HFFc6 (cell line): Measurements from ENCODE around the gene ASCL1. TPM values are rescaled to one million over a fixed set of nuclear protein-coding genes. Genes with fewer than 3 reads are reported as not detected.

Experiments
- DNase-seq: peaks from one replicate; pipeline ENCODE4 v3.0.0-alpha.2; 2018
- H3K27ac Mint-ChIP-seq: 2 replicates; pipeline ENCODE4 v1.8.0; 2020; ENCODE audit warnings: mild to moderate bottlenecking, mixed read lengths
- H3K27me3 Mint-ChIP-seq: 2 replicates; pipeline ENCODE4 v1.8.0; 2021; ENCODE audit warnings: mild to moderate bottlenecking, moderate library complexity, mixed read lengths; ENCODE audit not compliant: insufficient read depth
- H3K36me3 Mint-ChIP-seq: 2 replicates; pipeline ENCODE4 v1.8.0; 2021; ENCODE audit warnings: low read depth, mixed read lengths
- H3K4me1 Mint-ChIP-seq: 2 replicates; pipeline ENCODE4 v1.8.0; 2020; ENCODE audit warnings: low read depth, mixed read lengths
- H3K4me3 Mint-ChIP-seq: 2 replicates; pipeline ENCODE4 v1.8.0; 2020; ENCODE audit warnings: mild to moderate bottlenecking, moderate library complexity, mixed read lengths
- H3K9me3 Mint-ChIP-seq: 2 replicates; pipeline ENCODE4 v1.8.0; 2020; ENCODE audit warnings: mild to moderate bottlenecking, mixed read lengths
- total RNA-seq, 6 experiments: library from RNA; stranded (reverse); fragmentation: NEBNext Ultra II Directional; extraction: Animal tissue kit (Norgen Biotek cat#: 25700); gene quantifications; 2 replicates in 1 of 6; 3 replicates in 5 of 6; pipeline ENCODE4 v1.2.3, GENCODE V29; 2021
- TF ChIP-seq, protein P1 (sequence below): fragments of 200-600 bp; sonication (generic); IDR thresholded peaks from 2 replicates; pipeline ENCODE4 v1.5.0; 2021; ENCODE audit warnings: antibody characterized with exemption, mild to moderate bottlenecking

Gene ASCL1
- total RNA-seq, 6 experiments from 2014 or later = not detected

DNA sequence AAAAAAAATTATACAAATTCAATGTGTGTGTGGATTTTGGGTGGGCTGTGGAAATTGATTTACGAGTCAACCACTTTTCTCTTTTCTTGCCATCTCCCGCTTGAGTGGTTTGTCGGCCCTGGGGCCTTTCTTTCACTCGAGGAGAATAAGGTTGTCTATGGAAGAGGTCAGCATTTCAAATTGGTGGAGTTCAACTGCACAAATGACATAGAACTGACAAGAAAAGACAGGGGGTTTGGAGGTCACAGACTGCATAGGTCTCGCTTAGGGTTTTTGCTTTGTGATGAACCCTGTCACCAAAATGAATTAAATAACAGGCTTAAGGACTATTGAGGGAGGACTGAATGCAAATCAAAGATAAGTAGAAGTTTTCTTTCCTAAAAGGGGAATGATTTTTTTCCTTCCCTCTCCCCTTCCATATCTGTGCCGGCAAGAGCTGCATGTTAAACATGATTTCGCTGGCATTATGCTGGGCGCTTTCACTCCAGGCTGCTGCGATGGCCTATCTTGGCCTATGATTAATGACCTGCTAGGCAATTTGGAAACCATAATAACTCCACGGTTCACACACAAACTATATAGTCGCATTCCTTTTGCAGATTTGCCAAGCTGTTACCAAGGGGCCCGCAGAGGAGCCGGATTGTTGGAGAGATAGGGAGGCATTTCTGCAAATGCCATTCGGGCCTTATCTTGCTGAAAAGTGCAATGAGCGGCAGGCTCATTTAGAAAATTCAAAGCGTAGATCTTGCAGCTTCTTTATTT is 20.7 kb downstream of the ASCL1 start:
- H3K4me1 Mint-ChIP-seq = no peaks in the 10 kb centered on the region
- TF ChIP-seq, protein P1, sequence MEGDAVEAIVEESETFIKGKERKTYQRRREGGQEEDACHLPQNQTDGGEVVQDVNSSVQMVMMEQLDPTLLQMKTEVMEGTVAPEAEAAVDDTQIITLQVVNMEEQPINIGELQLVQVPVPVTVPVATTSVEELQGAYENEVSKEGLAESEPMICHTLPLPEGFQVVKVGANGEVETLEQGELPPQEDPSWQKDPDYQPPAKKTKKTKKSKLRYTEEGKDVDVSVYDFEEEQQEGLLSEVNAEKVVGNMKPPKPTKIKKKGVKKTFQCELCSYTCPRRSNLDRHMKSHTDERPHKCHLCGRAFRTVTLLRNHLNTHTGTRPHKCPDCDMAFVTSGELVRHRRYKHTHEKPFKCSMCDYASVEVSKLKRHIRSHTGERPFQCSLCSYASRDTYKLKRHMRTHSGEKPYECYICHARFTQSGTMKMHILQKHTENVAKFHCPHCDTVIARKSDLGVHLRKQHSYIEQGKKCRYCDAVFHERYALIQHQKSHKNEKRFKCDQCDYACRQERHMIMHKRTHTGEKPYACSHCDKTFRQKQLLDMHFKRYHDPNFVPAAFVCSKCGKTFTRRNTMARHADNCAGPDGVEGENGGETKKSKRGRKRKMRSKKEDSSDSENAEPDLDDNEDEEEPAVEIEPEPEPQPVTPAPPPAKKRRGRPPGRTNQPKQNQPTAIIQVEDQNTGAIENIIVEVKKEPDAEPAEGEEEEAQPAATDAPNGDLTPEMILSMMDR = no peak
- H3K36me3 Mint-ChIP-seq = no peaks in the 10 kb centered on the region
- no peaks in the 10 kb centered on the region; the same call in 1 of the 2 replicates for H3K27me3 Mint-ChIP-seq
- H3K9me3 Mint-ChIP-seq = peaks cover 18% of the 10 kb centered on the region
- H3K27ac Mint-ChIP-seq = no peak overlapping the region
- DNase-seq = no peak
- no peak overlapping the region for H3K4me3 Mint-ChIP-seq

DNA sequence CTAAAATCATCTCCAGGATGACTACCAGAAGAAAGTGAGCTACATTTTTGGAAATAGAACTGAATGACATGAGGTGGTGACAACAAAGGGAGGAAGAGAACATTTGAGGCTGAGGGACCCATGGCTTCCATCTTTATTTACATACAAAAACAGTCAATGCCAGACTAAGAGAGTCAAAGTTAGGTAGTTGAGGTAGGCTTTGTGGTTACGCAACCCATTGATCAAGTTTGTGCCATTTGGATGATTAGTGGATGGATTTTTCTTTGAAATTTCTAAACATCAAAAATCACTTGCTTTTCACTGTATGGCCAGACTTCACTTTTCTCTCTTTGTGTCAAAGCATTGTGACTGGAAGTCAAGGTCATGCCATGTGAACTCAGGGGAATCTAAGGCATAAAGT is 22.9 kb downstream of the ASCL1 start:
- Mint-ChIP-seq H3K4me1 (no peaks in the 10 kb centered on the region), H3K36me3 (no peaks in the 10 kb centered on the region), H3K4me3 (no peak overlapping the region), H3K27me3 (no peaks in the 10 kb centered on the region), H3K9me3 (peaks cover 32% of the 10 kb centered on the region), H3K27ac (no peak overlapping the region)
- TF ChIP-seq, protein P1 = no peak
- DNase-seq = no peak

DNA sequence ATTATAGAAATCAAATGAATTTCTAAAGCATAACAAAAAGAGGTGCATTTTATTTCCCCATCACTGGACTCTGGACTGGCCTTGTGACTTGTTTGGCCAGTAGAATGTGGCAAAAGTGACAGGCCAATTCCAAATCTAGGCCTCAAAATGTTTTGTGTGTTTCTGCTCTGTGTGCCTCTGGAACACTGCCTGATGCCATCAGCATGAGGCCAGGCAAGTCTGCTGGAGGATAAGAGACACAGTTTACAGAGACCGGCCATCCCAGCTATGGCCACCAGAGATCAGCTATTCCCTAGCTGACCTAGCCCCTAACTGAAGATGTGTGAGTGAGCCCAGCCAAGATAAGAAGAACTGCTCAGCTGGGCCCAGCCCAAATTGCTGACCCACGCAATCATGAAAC is 32.9 kb downstream of the ASCL1 start:
- DNase-seq = no peak
- H3K27me3 Mint-ChIP-seq = peaks cover 1% of the 10 kb centered on the region
- H3K4me3 Mint-ChIP-seq = no peak overlapping the region
- no peak overlapping the region for H3K27ac Mint-ChIP-seq
- TF ChIP-seq, protein P1 = no peak
- peaks cover 48% of the 10 kb centered on the region for H3K9me3 Mint-ChIP-seq
- H3K4me1 Mint-ChIP-seq = no peaks in the 10 kb centered on the region
- H3K36me3 Mint-ChIP-seq = 0 out of 2 replicates have a peak, but pooled peaks cover 4% of the 10 kb centered on the region

DNA sequence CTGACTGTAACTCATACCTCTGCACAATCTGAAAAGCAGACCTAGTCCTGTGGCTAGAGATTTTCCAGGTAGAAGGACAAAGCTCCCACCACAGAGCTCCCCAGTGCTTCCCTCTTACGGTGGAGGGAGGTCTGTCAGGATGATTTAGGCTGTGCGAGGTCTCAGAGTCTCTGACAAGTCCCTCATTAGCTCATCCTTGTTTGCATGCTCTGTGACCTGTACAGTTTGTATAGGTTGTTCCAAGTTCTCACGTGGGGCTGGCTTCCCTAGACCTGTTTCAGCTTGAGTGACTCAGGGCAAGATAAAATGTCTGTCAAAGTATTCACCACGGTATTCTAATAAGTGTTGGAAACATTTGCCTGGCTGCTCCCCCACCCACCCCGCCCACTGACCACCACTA is 34.8 kb downstream of the ASCL1 start:
- Mint-ChIP-seq H3K27me3 (peaks cover 1% of the 10 kb centered on the region), H3K9me3 (peaks cover 59% of the 10 kb centered on the region), H3K4me3 (no peak overlapping the region), H3K27ac (no peak overlapping the region), H3K36me3 (0 out of 2 replicates have a peak, but pooled peaks cover 4% of the 10 kb centered on the region), H3K4me1 (no peaks in the 10 kb centered on the region)
- TF ChIP-seq, protein P1 = no peak
- no peak for DNase-seq

DNA sequence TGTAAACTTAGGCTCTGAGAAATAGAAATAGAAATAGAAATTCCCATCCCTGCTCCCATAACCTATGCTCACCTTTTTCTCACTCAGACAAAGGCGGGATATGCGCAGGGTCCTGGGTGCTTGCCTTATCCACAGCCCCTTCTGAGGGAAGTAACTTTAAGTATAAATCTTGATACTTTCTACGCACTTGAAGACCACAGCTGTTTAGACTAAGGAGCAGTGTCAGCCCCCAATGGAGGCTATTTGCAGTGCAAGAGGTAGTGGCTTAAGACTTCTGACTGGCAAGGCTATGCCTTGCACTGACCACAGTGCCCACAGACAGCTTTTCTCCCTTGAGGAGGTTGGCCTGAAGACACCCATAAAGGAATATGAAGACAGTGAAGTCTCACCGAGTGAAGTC is 35.2 kb downstream of the ASCL1 start:
- DNase-seq = no peak
- TF ChIP-seq, protein P1 = no peak
- H3K27me3 Mint-ChIP-seq = peaks cover 1% of the 10 kb centered on the region
- peaks cover 63% of the 10 kb centered on the region for H3K9me3 Mint-ChIP-seq
- H3K36me3 Mint-ChIP-seq = 0 out of 2 replicates have a peak, but pooled peaks cover 4% of the 10 kb centered on the region
- H3K4me3 Mint-ChIP-seq = no peak overlapping the region
- H3K4me1 Mint-ChIP-seq = no peaks in the 10 kb centered on the region
- no peak overlapping the region for H3K27ac Mint-ChIP-seq
